HL-60 (cell line): ENCODE measurements around the gene DECR2.
A peak's percentile ranks its signal among the peaks of the same experiment; 100 is the strongest.

ENCODE experiments used
- DNase-seq, 2 experiments: peaks; one replicate each; pipeline ENCODE4 v3.0.0-alpha.2; 2010 to 2020; ENCODE audit warnings: low read depth in 1 of 2, low spot score in 1 of 2
- H3K27ac ChIP-seq: fragments of 250-450 bp; sonication (Bioruptor Pico); replicated peaks from 2 replicates; pipeline ENCODE4 v1.5.1; 2020; ENCODE audit warnings: mild to moderate bottlenecking, moderate library complexity
- H3K27me3 ChIP-seq: fragments of 250-450 bp; sonication (Bioruptor Pico); 2 replicates; pipeline ENCODE4 v1.5.1; 2021; ENCODE audit warnings: mild to moderate bottlenecking, moderate library complexity; ENCODE audit not compliant: insufficient read depth, poor library complexity, severe bottlenecking
- H3K4me3 ChIP-seq: replicated peaks from 2 replicates; pipeline ENCODE4 v1.5.1; 2011; ENCODE audit warnings: mild to moderate bottlenecking, control low read depth, low read length; ENCODE audit not compliant: insufficient read depth
- GABPA ChIP-seq: IDR thresholded peaks from 2 replicates; pipeline ENCODE4 v1.6.1; 2012; ENCODE audit warnings: low read depth
- POLR2AphosphoS5 ChIP-seq: IDR thresholded peaks from 2 replicates; pipeline ENCODE4 v1.6.1; 2012; ENCODE audit warnings: low read depth
- REST ChIP-seq: IDR thresholded peaks from 2 replicates; pipeline ENCODE4 v1.6.1; 2012; ENCODE audit warnings: low read depth; ENCODE audit not compliant: insufficient replicate concordance
- SPI1 ChIP-seq: IDR thresholded peaks from 2 replicates; pipeline ENCODE4 v1.6.1; 2012; ENCODE audit warnings: low read depth, mild to moderate bottlenecking, borderline replicate concordance
- TF ChIP-seq, protein P1 (sequence below): IDR thresholded peaks from one replicate; pipeline ENCODE4 v1.5.1; 2011; ENCODE audit warnings: low read length, control low read depth, inconsistent platforms; ENCODE audit not compliant: insufficient read depth

The DECR2 gene

DNA sequence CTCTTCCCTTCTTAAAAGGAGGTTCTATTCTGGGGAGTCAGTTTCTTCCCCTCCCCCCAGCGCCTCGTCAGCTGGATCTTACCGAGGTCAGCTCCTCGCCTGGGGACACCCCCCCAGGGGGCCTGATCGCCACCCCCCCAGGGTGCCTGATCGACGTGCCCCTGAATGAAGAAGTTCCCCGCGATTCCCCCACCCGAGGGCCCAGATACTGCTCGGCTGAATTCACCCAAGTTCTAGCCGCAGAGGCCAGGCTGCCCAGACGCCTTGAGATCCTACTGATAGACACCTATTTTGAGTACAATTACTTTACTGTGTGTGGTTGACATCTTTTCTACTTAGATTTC lies 25.2 kb downstream of the DECR2 start:
- Histone ChIP-seq H3K4me3 (peak overlapping the region; percentile 60), H3K27me3 (peaks cover 11% of the 10 kb centered on the region), H3K27ac (no peak overlapping the region)
- DNase-seq: no peak
- TF ChIP-seq SPI1: no peak
- TF ChIP-seq, protein P1, sequence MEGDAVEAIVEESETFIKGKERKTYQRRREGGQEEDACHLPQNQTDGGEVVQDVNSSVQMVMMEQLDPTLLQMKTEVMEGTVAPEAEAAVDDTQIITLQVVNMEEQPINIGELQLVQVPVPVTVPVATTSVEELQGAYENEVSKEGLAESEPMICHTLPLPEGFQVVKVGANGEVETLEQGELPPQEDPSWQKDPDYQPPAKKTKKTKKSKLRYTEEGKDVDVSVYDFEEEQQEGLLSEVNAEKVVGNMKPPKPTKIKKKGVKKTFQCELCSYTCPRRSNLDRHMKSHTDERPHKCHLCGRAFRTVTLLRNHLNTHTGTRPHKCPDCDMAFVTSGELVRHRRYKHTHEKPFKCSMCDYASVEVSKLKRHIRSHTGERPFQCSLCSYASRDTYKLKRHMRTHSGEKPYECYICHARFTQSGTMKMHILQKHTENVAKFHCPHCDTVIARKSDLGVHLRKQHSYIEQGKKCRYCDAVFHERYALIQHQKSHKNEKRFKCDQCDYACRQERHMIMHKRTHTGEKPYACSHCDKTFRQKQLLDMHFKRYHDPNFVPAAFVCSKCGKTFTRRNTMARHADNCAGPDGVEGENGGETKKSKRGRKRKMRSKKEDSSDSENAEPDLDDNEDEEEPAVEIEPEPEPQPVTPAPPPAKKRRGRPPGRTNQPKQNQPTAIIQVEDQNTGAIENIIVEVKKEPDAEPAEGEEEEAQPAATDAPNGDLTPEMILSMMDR: no peak
- no peak for TF ChIP-seq REST
- no peak for TF ChIP-seq POLR2AphosphoS5
- TF ChIP-seq GABPA: no peak

DNA sequence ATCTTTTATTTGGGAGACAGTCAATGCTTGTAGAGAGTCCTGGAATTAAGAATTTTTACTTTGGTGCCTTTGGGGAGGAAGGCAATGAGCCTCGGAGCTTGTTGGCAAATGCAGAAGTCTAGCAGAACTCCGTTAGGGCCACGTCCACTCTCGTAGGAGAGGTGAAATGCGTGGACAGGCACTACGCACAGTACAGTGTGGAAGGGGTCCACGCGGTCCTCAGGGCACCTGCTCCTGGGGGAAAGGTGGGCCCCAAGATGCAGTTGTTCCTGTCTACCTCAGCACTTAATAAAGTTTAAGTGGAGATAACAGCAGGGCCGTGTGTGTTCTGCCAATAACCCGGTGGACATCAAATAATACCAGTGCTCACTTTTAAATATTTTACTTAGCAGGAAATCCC lies 25.6 kb downstream of the DECR2 start:
- TF ChIP-seq GABPA (no peak), POLR2AphosphoS5 (no peak), REST (no peak), SPI1 (no peak)
- TF ChIP-seq, protein P1: no peak
- DNase-seq: no peak
- Histone ChIP-seq H3K4me3 (no peak overlapping the region), H3K27ac (no peak overlapping the region), H3K27me3 (peaks cover 11% of the 10 kb centered on the region)

DNA sequence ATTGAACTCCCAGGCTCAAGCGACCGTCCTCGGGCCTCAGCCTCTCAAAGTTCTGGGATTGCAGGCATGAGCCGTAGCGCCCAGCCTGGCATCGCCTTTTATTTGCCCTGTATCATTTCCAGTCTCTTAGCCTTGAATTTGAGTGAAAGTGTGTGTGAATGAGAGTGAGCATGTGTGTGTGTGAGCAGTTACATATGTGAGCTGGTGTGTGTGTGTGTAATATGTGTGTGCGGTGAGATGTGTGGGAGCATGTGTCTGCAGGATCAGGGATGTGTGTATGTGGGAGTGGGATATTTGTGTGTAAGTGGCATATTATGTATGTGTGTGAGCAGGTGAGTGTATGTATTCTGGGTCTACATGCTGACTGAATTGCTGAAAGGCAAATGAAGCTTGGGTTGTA lies 29.2 kb downstream of the DECR2 start:
- H3K4me3 ChIP-seq: no peak overlapping the region
- peaks cover 7% of the 10 kb centered on the region for H3K27me3 ChIP-seq
- TF ChIP-seq SPI1 (no peak), POLR2AphosphoS5 (no peak), GABPA (no peak), REST (no peak)
- TF ChIP-seq, protein P1: no peak
- no peak for DNase-seq
- H3K27ac ChIP-seq: no peak overlapping the region
